ENCODE data around the gene KBTBD13.
"Not testable (repeated sequence)": the region's sequence is repeated elsewhere in the genome, so short reads cannot be mapped to it uniquely, and the experiment has no call there.

KBTBD13 gene

GRCh38 chr15:65099801-65100200, 23.3 kb downstream of the KBTBD13 start:
- not testable (repeated sequence) for H3K4me1 ChIP-seq (ENCODE audit: control insufficient read depth, insufficient read depth, low read length, unreplicated experiment); H3K79me2 ChIP-seq (ENCODE audit: control insufficient read depth, insufficient read depth, low read length, unreplicated experiment); H3K27ac ChIP-seq (ENCODE audit: low read depth, low read length); H3K27me3 ChIP-seq (ENCODE audit: insufficient read depth, low read length); H2AFZ ChIP-seq (ENCODE audit: low read length, unreplicated experiment); H3K4me3 ChIP-seq (ENCODE audit: low read depth, low read length)
- H3K36me3 ChIP-seq (ENCODE audit: insufficient read depth, low read length): peaks cover 16% of the 10 kb centered on the region; the same call in 1 of the 2 replicates

GRCh38 chr15:65100442-65100841, 23.9 kb downstream of the KBTBD13 start:
- Histone ChIP-seq H2AFZ (ENCODE audit: low read length, unreplicated experiment) (no peak overlapping the region), H3K4me3 (ENCODE audit: low read depth, low read length) (no peak overlapping the region), H3K79me2 (ENCODE audit: control insufficient read depth, insufficient read depth, low read length, unreplicated experiment) (no peaks in the 10 kb centered on the region), H3K27ac (ENCODE audit: low read depth, low read length) (no peak overlapping the region), H3K36me3 (ENCODE audit: insufficient read depth, low read length) (peaks cover 16% of the 10 kb centered on the region; the same call in 1 of the 2 replicates), H3K27me3 (ENCODE audit: insufficient read depth, low read length) (no peaks in the 10 kb centered on the region), H3K4me1 (ENCODE audit: control insufficient read depth, insufficient read depth, low read length, unreplicated experiment) (no peaks in the 10 kb centered on the region)

- Histone ChIP-seq H3K36me3 (ENCODE audit: insufficient read depth, low read length) (peaks cover 16% of the 10 kb centered on the region; the same call in 1 of the 2 replicates), H2AFZ (ENCODE audit: low read length, unreplicated experiment) (no peak overlapping the region), H3K27ac (ENCODE audit: low read depth, low read length) (no peak overlapping the region), H3K27me3 (ENCODE audit: insufficient read depth, low read length) (no peaks in the 10 kb centered on the region), H3K4me3 (ENCODE audit: low read depth, low read length) (no peak overlapping the region), H3K79me2 (ENCODE audit: control insufficient read depth, insufficient read depth, low read length, unreplicated experiment) (no peaks in the 10 kb centered on the region), H3K4me1 (ENCODE audit: control insufficient read depth, insufficient read depth, low read length, unreplicated experiment) (no peaks in the 10 kb centered on the region)
Measured at GRCh38 chr15:65101411-65101890, 24.9 kb downstream of the KBTBD13 start.

- Histone ChIP-seq H3K79me2 (ENCODE audit: control insufficient read depth, insufficient read depth, low read length, unreplicated experiment) (no peaks in the 10 kb centered on the region), H3K36me3 (ENCODE audit: insufficient read depth, low read length) (peaks cover 16% of the 10 kb centered on the region; the same call in 1 of the 2 replicates), H3K4me1 (ENCODE audit: control insufficient read depth, insufficient read depth, low read length, unreplicated experiment) (no peaks in the 10 kb centered on the region), H3K27me3 (ENCODE audit: insufficient read depth, low read length) (no peaks in the 10 kb centered on the region), H3K27ac (ENCODE audit: low read depth, low read length) (no peak overlapping the region), H2AFZ (ENCODE audit: low read length, unreplicated experiment) (no peak overlapping the region), H3K4me3 (ENCODE audit: low read depth, low read length) (no peak overlapping the region)
Measured at GRCh38 chr15:65101891-65102708, 25.6 kb downstream of the KBTBD13 start.

GRCh38 chr15:65102912-65103311, 26.4 kb downstream of the KBTBD13 start:
- Histone ChIP-seq H3K4me3 (ENCODE audit: low read depth, low read length) (no peak overlapping the region), H3K36me3 (ENCODE audit: insufficient read depth, low read length) (peaks cover 16% of the 10 kb centered on the region; the same call in 1 of the 2 replicates), H3K79me2 (ENCODE audit: control insufficient read depth, insufficient read depth, low read length, unreplicated experiment) (no peaks in the 10 kb centered on the region), H3K4me1 (ENCODE audit: control insufficient read depth, insufficient read depth, low read length, unreplicated experiment) (no peaks in the 10 kb centered on the region), H3K27ac (ENCODE audit: low read depth, low read length) (no peak overlapping the region), H2AFZ (ENCODE audit: low read length, unreplicated experiment) (no peak overlapping the region), H3K27me3 (ENCODE audit: insufficient read depth, low read length) (no peaks in the 10 kb centered on the region)

GRCh38 chr15:65105038-65105437, 28.5 kb downstream of the KBTBD13 start:
- no peaks in the 10 kb centered on the region for H3K4me1 ChIP-seq (ENCODE audit: control insufficient read depth, insufficient read depth, low read length, unreplicated experiment)
- no peaks in the 10 kb centered on the region for H3K27me3 ChIP-seq (ENCODE audit: insufficient read depth, low read length)
- H2AFZ ChIP-seq (ENCODE audit: low read length, unreplicated experiment): no peak overlapping the region
- H3K79me2 ChIP-seq (ENCODE audit: control insufficient read depth, insufficient read depth, low read length, unreplicated experiment): no peaks in the 10 kb centered on the region
- no peak overlapping the region for H3K4me3 ChIP-seq (ENCODE audit: low read depth, low read length)
- no peak overlapping the region for H3K27ac ChIP-seq (ENCODE audit: low read depth, low read length)
- H3K36me3 ChIP-seq (ENCODE audit: insufficient read depth, low read length): peaks cover 8% of the 10 kb centered on the region; the same call in 1 of the 2 replicates

- H3K27me3 ChIP-seq (ENCODE audit: insufficient read depth, low read length): no peaks in the 10 kb centered on the region
- H3K36me3 ChIP-seq (ENCODE audit: insufficient read depth, low read length): peaks cover 1% of the 10 kb centered on the region; the same call in 1 of the 2 replicates
- no peaks in the 10 kb centered on the region for H3K79me2 ChIP-seq (ENCODE audit: control insufficient read depth, insufficient read depth, low read length, unreplicated experiment)
- H2AFZ ChIP-seq (ENCODE audit: low read length, unreplicated experiment): no peak overlapping the region
- no peaks in the 10 kb centered on the region for H3K4me1 ChIP-seq (ENCODE audit: control insufficient read depth, insufficient read depth, low read length, unreplicated experiment)
- H3K4me3 ChIP-seq (ENCODE audit: low read depth, low read length): no peak overlapping the region
- H3K27ac ChIP-seq (ENCODE audit: low read depth, low read length): no peak overlapping the region
Measured at GRCh38 chr15:65106011-65106590, 29.6 kb downstream of the KBTBD13 start.

GRCh38 chr15:65110676-65111292, 34.2 kb downstream of the KBTBD13 start:
- H3K79me2 ChIP-seq (ENCODE audit: control insufficient read depth, insufficient read depth, low read length, unreplicated experiment): no peaks in the 10 kb centered on the region
- peaks cover 6% of the 10 kb centered on the region; the same call in 1 of the 2 replicates for H3K36me3 ChIP-seq (ENCODE audit: insufficient read depth, low read length)
- H3K27me3 ChIP-seq (ENCODE audit: insufficient read depth, low read length): no peaks in the 10 kb centered on the region
- H3K4me3 ChIP-seq (ENCODE audit: low read depth, low read length): no peak overlapping the region
- no peak overlapping the region for H2AFZ ChIP-seq (ENCODE audit: low read length, unreplicated experiment)
- no peaks in the 10 kb centered on the region for H3K4me1 ChIP-seq (ENCODE audit: control insufficient read depth, insufficient read depth, low read length, unreplicated experiment)
- H3K27ac ChIP-seq (ENCODE audit: low read depth, low read length): peak overlapping the region; percentile 15; the same call in 1 of the 2 replicates

- H3K4me1 ChIP-seq (ENCODE audit: control insufficient read depth, insufficient read depth, low read length, unreplicated experiment): no peaks in the 10 kb centered on the region
- H3K4me3 ChIP-seq (ENCODE audit: low read depth, low read length): no peak within 1 kb of the TSS
- no peaks in the 10 kb centered on the region for H3K79me2 ChIP-seq (ENCODE audit: control insufficient read depth, insufficient read depth, low read length, unreplicated experiment)
- no peak within 1 kb of the TSS for H2AFZ ChIP-seq (ENCODE audit: low read length, unreplicated experiment)
- H3K27me3 ChIP-seq (ENCODE audit: insufficient read depth, low read length): no peaks in the 10 kb centered on the region
- H3K27ac ChIP-seq (ENCODE audit: low read depth, low read length): no peak within 1 kb of the TSS
- peaks cover 32% of the 10 kb centered on the region for H3K36me3 ChIP-seq (ENCODE audit: insufficient read depth, low read length)
Measured at GRCh38 chr15:65115086-65115485, 38.5 kb downstream of the KBTBD13 start, which contains the start of gene UBAP1L. TSS of gene UBAP1L (minus strand) at chr15:65115200. CDS start at chr15:65106215, 8,985 bp downstream.

GRCh38 chr15:65115542-65115941, 39.0 kb downstream of the KBTBD13 start:
- Histone ChIP-seq H3K27me3 (ENCODE audit: insufficient read depth, low read length) (no peaks in the 10 kb centered on the region), H3K27ac (ENCODE audit: low read depth, low read length) (no peak overlapping the region), H2AFZ (ENCODE audit: low read length, unreplicated experiment) (no peak overlapping the region), H3K79me2 (ENCODE audit: control insufficient read depth, insufficient read depth, low read length, unreplicated experiment) (no peaks in the 10 kb centered on the region), H3K4me1 (ENCODE audit: control insufficient read depth, insufficient read depth, low read length, unreplicated experiment) (no peaks in the 10 kb centered on the region), H3K36me3 (ENCODE audit: insufficient read depth, low read length) (peaks cover 32% of the 10 kb centered on the region), H3K4me3 (ENCODE audit: low read depth, low read length) (no peak overlapping the region)

Measured in ACC112 (cell line).